AG09309 (cell line): Measurements from ENCODE around the gene ARF3.

Source experiments
- DNase-seq: peaks from one replicate; pipeline ENCODE4 v3.0.0-alpha.2; 2010; ENCODE audit warnings: low read depth
- H3K4me3 ChIP-seq: 2 replicates; pipeline ENCODE4 v1.5.1; 2011; ENCODE audit warnings: mild to moderate bottlenecking, low read depth, low read length, moderate library complexity; ENCODE audit not compliant: control insufficient read depth
- CTCF ChIP-seq: IDR thresholded peaks from 2 replicates; pipeline ENCODE4 v1.5.1; 2011; ENCODE audit warnings: mild to moderate bottlenecking, low read depth, low read length, inconsistent platforms; ENCODE audit not compliant: insufficient read depth, control insufficient read depth; ENCODE audit errors: missing control alignments

ARF3 gene

GRCh38 chr12:48980953-48981756 lies 23.9 kb upstream of the ARF3 start:
- peak; percentile 12 for TF ChIP-seq CTCF
- no peak for DNase-seq
- no peak overlapping the region for H3K4me3 ChIP-seq

GRCh38 chr12:48980389-48980952 lies 23.2 kb upstream of the ARF3 start:
- no peak for TF ChIP-seq CTCF
- H3K4me3 ChIP-seq: no peak overlapping the region
- no peak for DNase-seq

GRCh38 chr12:48979602-48980388 lies 22.5 kb upstream of the ARF3 start:
- peak overlapping the region; percentile 13 for H3K4me3 ChIP-seq
- DNase-seq: no peak
- TF ChIP-seq CTCF: no peak

GRCh38 chr12:48978741-48979601 lies 21.7 kb upstream of the ARF3 start:
- no peak for DNase-seq
- peak overlapping the region; percentile 14 for H3K4me3 ChIP-seq
- no peak for TF ChIP-seq CTCF

GRCh38 chr12:48978291-48978740 lies 21.0 kb upstream of the ARF3 start, which contains the start of gene WNT1:
WNT1 (plus strand) TSS chr12:48978322; CDS start chr12:48978651, 329 bp downstream.
- peak within 1 kb of the TSS; percentile 14 for H3K4me3 ChIP-seq
- DNase-seq: no peak

More at GRCh38 chr12:48978291-48978740, 21.0 kb upstream of the ARF3 start, which contains the start of gene WNT1:
- TF ChIP-seq CTCF: no peak
